ENCODE results near the gene ADAM22.
A peak's percentile ranks its signal among the peaks of the same experiment; 100 is the strongest.

The ADAM22 gene

DNA sequence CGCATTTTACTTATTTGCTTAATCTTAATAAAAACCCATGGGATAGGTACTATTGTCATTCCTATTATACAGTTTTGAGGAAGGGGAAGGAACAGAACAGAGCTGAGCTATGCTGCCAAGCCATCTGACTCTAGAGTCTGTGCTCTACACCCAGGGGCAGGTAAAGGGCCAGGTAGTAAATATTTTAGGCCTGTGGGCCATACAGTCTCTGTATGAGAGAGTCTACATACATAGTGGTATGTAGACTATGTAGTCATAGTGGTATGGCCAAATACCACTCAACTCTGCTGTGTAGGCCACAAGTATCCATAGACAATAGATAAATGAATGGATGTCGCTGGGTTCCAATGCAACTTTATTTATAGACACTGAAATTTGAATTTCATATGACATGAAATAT, 289.2 kb downstream of the ADAM22 start:
- DNase-seq: no peak

DNA sequence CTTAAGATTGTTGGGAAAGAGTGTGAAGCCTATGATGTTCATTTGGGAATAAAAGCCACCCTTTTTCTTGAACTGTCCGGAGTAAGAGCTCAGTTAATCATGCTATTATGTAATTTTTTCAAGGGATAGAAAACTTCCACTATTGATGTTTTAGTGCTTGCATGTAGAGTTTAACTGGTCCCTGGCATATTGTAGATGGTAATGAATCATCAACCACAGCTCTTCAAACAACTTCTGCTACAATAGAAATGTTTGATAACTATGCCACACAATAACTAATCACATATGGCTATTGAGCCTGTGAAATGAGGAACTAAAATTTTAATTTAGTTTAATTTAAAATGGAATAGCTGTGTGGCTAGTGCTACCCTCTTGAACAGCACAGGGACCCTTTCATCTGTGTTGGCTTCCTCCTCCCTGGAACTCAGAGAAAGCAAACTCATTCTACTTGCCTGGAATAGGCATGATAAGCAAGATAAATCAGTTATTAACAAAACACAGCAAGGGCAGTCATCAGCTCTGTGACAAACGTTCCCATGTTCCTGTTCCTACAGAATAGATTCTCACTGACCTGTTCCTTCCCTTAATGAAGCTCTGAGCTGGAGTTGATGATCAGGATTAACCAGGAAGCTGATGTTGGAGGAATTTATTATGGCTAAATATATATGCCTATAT, 290.7 kb downstream of the ADAM22 start:
- DNase-seq: peak; percentile 22

DNA sequence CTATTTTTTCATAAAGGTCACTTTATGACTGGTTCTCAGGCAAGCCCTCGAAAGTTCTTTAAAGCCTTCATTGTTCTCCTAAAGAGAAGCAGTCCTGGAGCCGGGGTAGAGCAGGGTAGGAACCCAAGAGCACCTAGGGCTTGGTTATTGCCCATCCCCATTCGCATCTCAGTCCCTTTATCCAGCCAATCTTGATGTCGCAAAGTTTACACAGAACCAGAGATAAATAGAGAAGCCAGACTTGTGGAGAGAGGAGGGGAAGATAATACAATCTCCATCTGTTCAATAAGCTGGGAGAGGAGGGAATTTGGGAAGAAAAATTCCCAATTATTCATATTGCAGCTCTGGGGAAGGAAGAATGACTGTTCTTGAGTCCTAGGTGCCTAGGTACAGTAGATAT, 292.1 kb downstream of the ADAM22 start:
- DNase-seq: no peak

DNA sequence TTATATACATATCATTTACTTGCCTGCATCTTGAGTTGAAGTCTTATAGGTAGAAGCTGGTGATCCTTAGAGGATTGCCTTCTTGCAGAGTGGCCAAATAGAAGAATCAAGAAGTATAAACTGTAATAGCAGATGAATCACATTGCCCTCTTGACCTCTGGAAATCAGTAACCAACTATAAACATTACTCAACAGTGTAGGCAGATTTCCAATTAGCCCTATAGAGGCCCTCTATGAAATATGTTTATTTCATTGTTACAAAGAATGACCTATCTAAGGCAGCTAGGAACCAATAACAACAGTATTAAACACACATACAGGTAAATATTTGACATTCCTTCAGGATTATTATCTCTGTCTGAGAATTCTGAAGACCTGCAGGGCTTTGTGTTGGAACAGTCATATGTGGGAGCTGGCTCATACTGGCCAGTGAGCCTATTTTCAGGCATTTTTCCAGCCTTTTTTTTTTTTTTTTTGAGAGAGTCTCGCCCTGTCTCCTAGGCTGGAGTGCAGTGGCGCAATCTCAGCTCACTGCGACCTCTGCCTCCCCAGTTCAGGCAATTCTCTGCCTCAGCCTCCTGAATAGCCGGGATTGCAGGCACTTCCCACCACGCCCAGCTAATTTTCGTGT, 292.9 kb downstream of the ADAM22 start:
- peak; percentile 68 for DNase-seq

DNA sequence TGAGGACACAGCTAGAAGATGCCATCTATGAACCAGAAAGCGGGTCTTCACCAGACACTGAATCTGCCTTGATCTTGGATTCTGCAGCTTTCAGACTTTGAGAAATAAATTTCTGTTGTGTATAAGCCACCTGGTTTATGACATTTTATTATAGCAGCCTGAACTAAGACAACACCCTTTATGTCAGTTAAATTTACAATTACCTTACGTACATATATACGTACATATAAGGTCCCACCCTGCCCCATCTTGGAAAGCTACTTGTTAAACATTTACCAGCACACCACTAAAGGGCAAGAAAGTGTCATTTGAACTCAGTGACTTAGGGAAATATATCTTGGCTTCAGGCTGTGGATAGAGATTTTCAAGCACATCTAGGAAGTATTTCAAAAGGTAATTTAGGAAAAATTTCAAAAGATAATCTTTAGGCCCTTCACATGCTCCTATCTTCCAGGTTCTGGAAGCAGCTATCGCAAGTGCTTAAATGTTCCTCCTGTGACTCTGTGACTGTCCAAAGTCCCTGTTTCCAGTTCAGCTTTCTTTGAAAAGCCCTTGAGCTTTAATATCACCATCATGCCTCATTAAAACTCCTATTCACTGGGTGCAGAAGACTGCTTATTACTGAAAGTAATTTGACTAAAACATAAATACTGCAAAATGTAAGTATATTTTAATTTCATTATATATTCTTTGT, 295.4 kb downstream of the ADAM22 start:
- DNase-seq: no peak

DNA sequence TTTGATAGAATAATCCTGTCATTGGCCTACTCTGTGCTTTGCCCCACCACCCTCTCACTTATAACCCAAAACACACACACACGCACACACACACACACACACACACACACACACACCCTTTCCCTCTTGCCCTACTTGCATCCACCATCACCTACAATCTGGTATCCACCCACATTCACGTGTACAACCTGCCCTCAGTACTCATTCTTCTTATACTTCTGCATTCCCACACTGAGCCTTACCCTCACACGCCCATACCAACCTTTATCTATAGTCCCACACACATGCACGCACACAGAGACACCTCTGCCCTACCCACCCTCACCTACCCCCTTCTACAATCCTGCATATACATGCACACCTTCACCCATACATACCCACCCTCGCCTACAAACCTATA, 296.6 kb downstream of the ADAM22 start:
- no peak for DNase-seq

DNA sequence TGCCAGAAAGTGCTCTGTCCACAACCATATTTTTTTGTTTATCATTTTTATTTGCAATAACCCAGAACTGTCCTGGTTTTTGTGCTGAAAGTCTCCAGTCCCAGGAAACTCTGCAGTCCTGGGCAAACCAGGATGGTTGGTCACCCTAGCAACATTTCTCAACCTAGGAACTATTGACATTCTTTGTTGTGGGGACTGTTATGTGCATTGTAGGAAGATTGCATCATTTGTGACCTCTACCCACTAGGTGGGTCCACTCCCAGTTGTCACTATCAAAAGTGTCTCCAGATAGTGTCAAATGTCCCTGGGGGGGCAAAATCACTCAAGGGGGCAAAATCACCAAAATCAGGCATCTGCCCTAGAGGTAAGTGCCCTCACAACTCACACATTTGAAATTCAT, 299.8 kb downstream of the ADAM22 start:
- DNase-seq: no peak

DNA sequence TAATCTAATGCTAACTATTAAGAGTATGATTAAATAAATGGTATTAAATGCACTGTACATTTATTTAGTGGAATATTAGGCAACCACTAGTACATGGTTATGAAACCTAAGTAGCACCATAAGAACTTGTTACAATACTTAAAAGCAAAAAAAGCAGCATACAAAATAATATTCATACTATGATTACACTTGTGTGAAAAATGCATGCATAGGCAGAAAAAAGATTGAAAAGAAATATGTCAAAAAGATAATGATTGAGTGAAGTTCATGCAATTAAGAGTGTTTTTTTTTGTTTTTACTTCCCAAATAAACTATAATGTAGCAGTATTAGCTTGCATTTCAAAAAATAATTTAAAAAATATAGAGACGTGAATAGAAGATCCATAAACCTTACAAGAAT, 305.8 kb downstream of the ADAM22 start:
- DNase-seq: no peak

DNA sequence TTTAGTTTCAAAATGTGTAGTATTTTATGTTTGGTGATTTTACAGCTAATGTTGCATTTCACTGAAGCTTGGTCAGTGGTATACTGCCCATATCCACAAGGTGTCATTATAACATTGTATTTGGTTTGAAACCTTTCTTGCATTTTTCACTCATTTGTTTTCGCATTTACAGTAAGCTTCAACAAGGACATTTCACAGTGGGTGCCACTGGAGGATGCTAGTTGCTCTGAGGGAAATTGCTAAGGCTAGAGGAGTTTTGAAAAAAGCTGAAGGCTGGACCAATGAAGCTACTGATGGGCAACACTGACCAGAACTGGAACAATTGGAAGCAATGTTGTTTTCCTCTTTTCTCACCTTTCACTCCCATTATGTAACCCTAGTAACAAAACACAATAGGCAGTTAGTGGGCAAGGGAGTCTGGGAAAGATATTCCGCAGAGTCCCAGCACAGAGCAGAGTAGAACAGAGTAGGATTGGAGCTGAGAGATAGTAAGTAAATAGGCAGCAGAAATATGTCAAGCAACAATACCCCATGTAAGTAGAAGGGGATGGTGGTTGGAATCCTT, 309.4 kb downstream of the ADAM22 start:
- DNase-seq: peak; percentile 30

DNA sequence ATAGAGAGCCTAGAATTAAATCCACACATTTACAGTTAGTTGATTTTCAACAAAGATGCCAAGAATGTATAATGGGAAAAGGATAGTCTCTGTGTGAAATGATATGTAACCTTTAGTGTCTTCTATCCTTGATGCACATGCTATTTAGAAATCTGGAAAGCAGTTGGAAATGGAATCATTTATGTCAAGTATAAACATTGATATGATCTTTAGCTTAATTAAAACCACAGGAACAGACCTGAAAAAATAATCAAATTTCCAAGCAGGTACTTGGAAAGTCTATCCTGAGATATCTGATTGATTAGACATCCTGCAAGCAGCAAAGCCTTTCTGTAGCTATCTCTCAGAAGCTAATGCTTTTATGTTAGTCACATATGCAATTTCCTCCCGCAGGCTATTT, 310.2 kb downstream of the ADAM22 start:
- no peak for DNase-seq

All from fibroblast of skin of right quadriceps (primary cell).